OCI-LY3 (cell line): ENCODE results near the gene KDM4C.

Experiments used
- CTCF ChIP-seq: fragments of 200-600, 300-600 bp; sonication (generic); IDR thresholded peaks from 2 replicates; pipeline ENCODE4 v1.5.1; 2014; ENCODE audit warnings: antibody characterized with exemption, low read length, low read depth
- EZH2phosphoT487 ChIP-seq: fragments of 200-600 bp; shearing (Covaris generic); IDR thresholded peaks from 2 replicates; pipeline ENCODE4 v1.6.1; 2018; ENCODE audit warnings: antibody characterized with exemption, mixed run types, low read depth

GRCh38 chr9:6941501-6941900, 183.7 kb downstream of the KDM4C start:
- TF ChIP-seq CTCF (no peak), EZH2phosphoT487 (no peak)
